Stimulated activated CD4-positive, alpha-beta T cell treated with anti-CD3 and anti-CD28 coated beads, Interleukin-1b, Interleukin-23, amount 100 ng/mL, for 24 hours (primary cell): ENCODE data around the gene MYT1.

Experiments used
- DNase-seq, 4 experiments: peaks; one replicate each; pipeline ENCODE4 v3.0.0-alpha.2; 2020; ENCODE audit warnings: low read depth in 4 of 4, low spot score in 1 of 4

MYT1 gene

GRCh38 chr20:64242797-64243475, 78.7 kb downstream of the MYT1 start:
- no peak for DNase-seq

GRCh38 chr20:64244281-64244805, 80.1 kb downstream of the MYT1 start:
- DNase-seq = no peak

GRCh38 chr20:64244870-64245603, 80.8 kb downstream of the MYT1 start:
- no peak for DNase-seq

DNA sequence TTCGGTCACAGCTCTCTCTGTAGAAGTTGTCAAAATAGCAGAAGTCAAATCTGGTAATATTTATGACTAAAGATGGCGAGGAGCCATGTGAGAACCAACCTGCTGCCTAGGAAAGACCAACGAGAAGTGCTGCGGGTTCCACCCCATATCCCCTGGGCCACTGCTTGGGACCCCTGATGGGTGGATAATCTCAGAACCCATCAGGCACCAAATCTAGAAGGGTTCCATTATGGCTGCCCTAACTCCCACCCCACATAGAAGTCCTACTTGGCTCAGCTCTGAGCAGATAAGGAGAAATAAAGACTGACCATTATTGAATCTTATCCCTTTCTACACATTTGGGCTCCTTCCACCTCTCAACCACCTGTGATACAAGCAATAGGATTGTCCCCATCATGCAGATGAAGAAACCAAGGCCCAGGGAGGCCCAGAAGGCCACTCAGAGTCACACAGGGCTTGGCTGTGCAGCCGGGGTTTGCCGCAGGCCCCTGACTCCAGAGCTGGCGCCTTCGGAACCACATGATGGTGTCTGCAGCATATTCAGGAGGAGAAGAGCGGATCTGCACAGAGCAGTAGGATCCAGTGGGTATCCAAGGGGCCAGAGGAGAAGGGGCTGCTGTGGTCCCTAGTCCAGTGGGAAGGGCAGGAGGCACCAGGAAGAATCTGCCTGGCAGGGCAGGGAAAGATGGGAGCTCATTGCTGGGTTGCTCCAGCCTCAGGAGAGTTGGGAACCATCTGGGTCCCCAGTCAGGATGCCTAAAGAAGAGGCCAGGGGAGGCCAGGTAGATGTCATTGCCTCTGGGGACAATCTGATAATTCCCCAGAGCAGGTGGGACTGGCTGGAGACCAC, 81.7 kb downstream of the MYT1 start:
- DNase-seq = no peak

DNA sequence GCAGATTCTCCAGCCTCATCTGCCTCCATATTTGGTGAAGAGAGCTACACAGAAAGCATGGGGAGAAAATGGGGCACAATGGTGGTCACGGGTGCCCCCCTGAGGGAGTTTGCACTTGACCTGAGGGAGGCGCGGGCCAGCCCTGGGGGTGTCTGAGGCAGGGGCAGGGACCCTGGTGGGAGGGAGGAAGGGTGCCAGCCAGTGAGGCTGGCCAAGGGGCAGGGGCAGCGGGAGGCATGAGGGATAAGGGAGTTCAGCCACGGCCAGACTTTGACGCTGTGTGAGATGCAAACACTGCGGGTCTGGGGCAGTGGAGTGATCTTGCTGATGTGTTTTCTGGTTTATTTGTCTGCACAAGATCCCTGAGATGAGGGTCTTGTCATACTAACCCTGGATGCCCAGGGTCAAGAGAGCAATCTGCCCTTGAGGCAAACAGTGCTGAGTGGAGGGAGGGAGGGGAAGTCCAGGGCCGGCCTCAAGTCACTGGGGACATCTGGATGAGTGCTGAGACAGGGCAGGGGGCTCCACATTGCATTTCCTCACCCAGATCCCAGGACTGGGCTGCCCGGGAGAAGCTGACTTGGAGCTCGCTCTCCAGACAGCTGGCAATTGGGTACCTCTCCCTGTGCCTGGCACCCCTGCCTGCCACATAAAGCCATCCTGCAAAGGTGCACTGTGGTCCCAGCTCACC, 82.5 kb downstream of the MYT1 start:
- DNase-seq = no peak

DNA sequence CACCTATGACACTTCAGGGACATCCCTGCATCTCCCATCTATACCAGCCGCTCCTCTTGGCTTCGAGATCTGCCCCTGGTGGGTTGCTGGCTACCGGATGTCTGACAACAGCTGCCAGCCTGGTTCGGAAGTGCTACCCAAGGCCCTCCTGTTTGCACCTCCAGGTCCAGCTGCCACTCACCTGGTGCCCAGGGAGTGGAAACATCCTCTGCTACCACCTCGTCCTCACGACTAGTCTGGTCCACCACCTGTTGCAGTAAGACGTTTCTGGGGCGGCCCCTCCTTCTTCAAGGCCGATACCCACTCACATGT, 83.0 kb downstream of the MYT1 start:
- DNase-seq = no peak

DNA sequence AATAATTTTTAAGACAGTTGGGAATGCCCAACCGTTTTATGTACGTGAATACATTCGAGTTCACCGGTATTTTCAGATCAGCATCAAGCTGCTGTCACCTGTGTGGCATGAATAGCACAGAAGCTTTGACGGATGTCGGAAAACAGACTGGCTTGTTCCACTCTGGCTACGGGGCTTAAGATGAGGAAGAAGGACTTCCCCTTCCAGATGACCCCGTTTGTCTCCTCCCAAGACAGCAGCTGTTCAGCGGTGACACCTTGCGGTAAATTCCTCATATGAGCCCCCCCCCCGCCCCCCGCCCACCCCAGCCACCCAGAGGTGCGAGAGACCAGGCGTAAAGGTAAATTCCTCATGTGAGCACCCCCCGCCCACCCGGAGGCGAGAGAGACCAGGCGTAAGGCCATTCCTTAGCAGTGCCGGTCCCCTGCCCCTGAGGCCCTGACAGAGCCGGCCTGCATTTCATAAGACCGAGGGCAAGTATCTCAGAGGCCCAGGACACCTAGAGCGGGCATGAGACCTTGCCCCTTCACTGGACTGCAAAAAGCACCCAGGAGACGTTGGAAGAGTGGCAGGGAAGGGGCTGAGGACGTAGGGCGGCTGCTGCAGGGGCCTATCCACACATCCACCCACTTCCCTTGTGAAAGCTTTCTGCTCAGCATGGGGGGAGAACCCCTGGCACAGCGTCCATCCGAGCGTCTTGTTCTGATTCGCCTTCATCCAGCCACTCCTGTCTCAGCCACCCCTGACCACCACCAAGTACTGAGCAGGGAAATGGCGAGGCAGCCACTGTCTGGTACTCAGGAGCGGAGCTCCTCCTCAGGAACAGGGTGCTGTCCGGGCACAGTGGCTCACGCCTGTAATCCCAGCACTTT, 84.0 kb downstream of the MYT1 start:
- DNase-seq = no peak

DNA sequence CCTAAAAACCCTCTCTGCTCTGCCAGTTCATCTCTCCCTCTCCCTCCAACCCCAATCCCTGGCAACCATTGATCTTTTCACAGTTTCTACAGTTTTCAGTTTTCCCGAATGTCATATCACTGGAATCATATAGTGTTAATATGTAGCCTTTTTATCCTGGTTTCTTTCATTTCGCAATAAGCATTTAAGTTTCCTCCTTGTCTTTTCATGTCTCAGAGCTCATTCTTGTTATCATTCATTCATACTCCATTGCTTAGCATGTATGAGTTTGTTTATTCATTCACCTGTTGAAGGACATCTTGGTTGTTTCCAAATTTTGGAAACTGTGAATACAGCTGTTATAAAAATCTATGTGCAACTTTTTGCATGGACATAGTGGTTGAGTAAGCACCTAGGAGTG, 85.8 kb downstream of the MYT1 start:
- DNase-seq = no peak

DNA sequence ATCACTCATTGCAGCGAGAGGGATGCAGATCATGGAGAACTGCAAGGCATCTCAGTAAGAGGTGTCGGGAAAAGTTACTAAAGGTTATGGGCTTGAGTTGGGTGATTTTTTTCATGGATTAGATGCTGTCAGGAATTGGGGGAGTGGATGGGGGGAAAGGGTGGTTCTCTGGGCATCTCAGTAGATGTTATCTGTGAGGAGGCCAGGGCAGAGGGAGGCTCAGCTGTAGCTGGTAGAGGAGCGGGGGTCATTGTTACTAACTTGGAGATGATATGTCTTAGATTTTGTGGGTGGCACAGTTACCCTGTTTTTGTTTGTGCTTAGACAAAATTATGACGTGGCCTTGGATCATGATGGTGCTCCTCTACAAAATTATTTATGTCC, 88.7 kb downstream of the MYT1 start:
- no peak for DNase-seq

GRCh38 chr20:64253443-64253842, 89.2 kb downstream of the MYT1 start:
- DNase-seq = no peak

DNA sequence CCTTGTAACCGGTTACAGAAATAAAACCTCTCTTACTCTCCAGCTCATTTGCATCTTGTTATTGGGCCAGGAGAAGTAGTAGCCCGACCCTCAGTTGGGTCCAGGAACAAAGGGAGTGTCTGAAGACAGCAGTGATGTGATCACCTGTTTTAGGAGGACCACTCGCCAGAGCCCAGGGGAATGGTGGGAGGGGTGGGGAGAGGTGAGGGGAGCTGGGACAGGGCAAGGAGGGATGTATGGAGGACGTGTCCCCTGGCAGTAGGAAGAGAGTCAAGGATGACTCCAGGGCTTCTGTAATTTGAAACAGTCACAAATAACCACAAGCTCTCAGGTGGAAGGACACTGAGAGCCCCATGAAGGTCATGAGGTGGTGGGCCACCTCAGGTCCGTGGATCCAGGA, 89.9 kb downstream of the MYT1 start:
- DNase-seq = no peak

DNA sequence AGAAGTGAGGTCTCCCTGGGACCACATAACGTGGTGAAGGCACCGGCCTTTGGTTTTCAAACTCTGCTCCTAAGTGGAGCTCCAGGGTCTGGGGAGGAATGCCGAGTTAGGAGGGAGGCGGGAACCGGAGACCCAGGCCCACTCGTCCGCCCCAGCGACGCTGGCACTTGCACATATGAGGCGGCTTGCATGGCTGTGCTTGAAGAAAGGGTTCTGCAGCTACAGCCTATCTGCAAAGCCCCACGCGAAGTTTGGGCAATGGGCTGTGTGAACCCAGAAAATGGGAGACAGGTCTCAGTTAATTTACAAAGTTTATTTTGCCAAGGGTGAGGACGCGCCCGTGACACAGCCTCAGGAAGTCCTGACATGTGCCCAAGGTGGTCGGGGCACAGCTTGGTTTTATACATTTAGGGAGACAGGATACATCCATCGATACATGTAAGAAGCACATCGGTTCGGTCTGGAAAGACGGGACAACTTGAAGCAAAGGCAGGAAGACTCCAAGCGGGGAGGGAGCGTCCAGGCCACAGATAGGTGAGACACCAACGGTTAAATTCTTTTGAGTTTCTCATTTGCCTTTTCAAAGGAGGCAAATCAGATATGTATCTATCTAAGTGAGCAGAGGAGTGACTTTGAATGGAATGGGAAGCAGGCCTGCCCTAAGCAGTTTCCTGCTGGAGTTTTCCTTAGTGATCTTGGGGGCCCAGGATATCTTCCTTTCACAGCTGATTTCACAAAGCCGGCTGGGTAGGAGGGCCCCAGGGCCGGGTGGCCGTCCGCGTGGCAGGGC, 90.5 kb downstream of the MYT1 start:
- no peak for DNase-seq

- peak; percentile 66 to 79 (median 73) for DNase-seq
These were observed 91.4 kb downstream of the MYT1 start, which contains the start of gene PCMTD2 for GRCh38 chr20:64255361-64256281. TSS of gene PCMTD2 (plus strand) at chr20:64255748. CDS start at chr20:64259966, 4,218 bp downstream.

GRCh38 chr20:64256282-64256935, 92.2 kb downstream of the MYT1 start:
- no peak for DNase-seq

GRCh38 chr20:64257107-64257757, 93.0 kb downstream of the MYT1 start:
- DNase-seq = no peak

GRCh38 chr20:64258071-64258823, 94.0 kb downstream of the MYT1 start:
- no peak for DNase-seq

- no peak for DNase-seq
These were observed 96.0 kb downstream of the MYT1 start for GRCh38 chr20:64260239-64260638.
